Ramos (cell line): ENCODE measurements around the gene UCN2.

ENCODE experiments used
- in situ Hi-C: fragments of 300-500 bp; cut with MboI; formaldehyde crosslinking; loops from one replicate; pipeline ENCODE4 v1.14.3; 2022; ENCODE audit warnings: low sequenced_read_pairs; ENCODE audit not compliant: unreplicated experiment

Gene UCN2

GRCh38 chr3:48563382-48563918 lies at the start of gene UCN2:
UCN2 (minus strand) TSS chr3:48563781; CDS start chr3:48563124, 657 bp downstream.
- in situ Hi-C loops: no loop called here

GRCh38 chr3:48612309-48612708 lies 48.7 kb upstream of the UCN2 start:
- in situ Hi-C loops: no loop called here

- in situ Hi-C loops: no loop called here
Measured at GRCh38 chr3:48609088-48610005, 45.8 kb upstream of the UCN2 start, which contains the start of gene UQCRC1. UQCRC1 (minus strand) TSS chr3:48609646; CDS start chr3:48609620, 26 bp downstream.

- in situ Hi-C loops: no loop called here
Measured at GRCh38 chr3:48607519-48607918, 43.9 kb upstream of the UCN2 start.

- in situ Hi-C loops: no loop called here
Measured at GRCh38 chr3:48601622-48601994, 38.0 kb upstream of the UCN2 start.

- in situ Hi-C loops: no loop called here
Measured at GRCh38 chr3:48600711-48601621, 37.4 kb upstream of the UCN2 start.

GRCh38 chr3:48599509-48600285 lies 36.1 kb upstream of the UCN2 start:
- in situ Hi-C loops: no loop called here

- in situ Hi-C loops: no loop called here
Measured at GRCh38 chr3:48599077-48599501, 35.5 kb upstream of the UCN2 start.

GRCh38 chr3:48598323-48599076 lies 34.9 kb upstream of the UCN2 start:
- in situ Hi-C loops: no loop called here

- in situ Hi-C loops: no loop called here
Measured at GRCh38 chr3:48597408-48597800, 33.8 kb upstream of the UCN2 start.

GRCh38 chr3:48596676-48597407 lies 33.3 kb upstream of the UCN2 start:
- in situ Hi-C loops: no loop called here

GRCh38 chr3:48596157-48596556 lies 32.6 kb upstream of the UCN2 start:
- in situ Hi-C loops: no loop called here

GRCh38 chr3:48595526-48596121 lies 32.0 kb upstream of the UCN2 start:
- in situ Hi-C loops: no loop called here

- in situ Hi-C loops: no loop called here
Measured at GRCh38 chr3:48595075-48595525, 31.5 kb upstream of the UCN2 start, which contains the start of gene COL7A1. COL7A1 (minus strand) TSS chr3:48595329; CDS start chr3:48595159, 170 bp downstream.

GRCh38 chr3:48594417-48595049 lies 31.0 kb upstream of the UCN2 start:
- in situ Hi-C loops: no loop called here

GRCh38 chr3:48593337-48593736 lies 29.8 kb upstream of the UCN2 start:
- in situ Hi-C loops: no loop called here

GRCh38 chr3:48592519-48593087 lies 29.0 kb upstream of the UCN2 start:
- in situ Hi-C loops: no loop called here
